H54 (cell line): ENCODE results near the gene EXOC5.

Experiments
- DNase-seq: peaks from one replicate; pipeline ENCODE4 v3.0.0; 2011; ENCODE audit warnings: low spot score, mixed read lengths; ENCODE audit not compliant: insufficient read length
- FAIRE-seq: peaks from 3 replicates; lab custom pipeline; 2011; peaks lifted over from hg19 to GRCh38; lab: Jason Lieb, UNC
- POLR2A ChIP-seq: IDR thresholded peaks from 2 replicates; pipeline ENCODE4 v1.6.1; 2011; ENCODE audit warnings: low read depth, mild to moderate bottlenecking, low read length

EXOC5 gene

DNA sequence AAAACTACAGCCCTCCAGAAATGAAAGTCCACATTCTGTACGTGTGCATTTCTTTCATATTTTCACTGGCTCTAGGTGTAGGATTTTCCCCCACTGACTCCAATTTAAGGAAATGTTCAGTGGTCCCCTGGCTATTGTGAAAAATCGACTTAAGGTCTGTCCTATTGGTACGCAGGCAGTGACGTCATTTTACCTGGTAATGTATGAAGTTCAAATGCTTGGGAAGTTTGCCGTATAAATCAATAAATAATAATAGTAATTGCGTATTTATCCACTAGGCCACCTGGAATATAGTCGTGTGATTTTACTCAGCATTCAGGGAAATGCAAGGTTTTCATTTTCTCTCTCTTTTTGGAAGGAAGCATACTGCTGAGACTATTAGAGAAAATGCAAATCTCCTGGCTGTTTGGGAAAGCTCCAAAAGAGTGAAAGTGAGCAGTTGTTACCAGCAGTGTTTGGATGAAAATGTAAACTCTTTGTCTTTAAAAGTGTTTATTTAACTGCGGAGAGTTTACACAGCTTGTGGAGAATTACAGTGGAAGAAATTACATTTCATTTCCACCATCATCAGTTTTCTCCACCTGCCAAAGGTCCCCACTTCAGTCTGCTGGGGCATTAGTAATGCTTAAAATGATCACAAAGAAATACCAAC lies 107.0 kb downstream of the EXOC5 start:
- DNase-seq: no peak
- no peak for TF ChIP-seq POLR2A
- FAIRE-seq: no peak

DNA sequence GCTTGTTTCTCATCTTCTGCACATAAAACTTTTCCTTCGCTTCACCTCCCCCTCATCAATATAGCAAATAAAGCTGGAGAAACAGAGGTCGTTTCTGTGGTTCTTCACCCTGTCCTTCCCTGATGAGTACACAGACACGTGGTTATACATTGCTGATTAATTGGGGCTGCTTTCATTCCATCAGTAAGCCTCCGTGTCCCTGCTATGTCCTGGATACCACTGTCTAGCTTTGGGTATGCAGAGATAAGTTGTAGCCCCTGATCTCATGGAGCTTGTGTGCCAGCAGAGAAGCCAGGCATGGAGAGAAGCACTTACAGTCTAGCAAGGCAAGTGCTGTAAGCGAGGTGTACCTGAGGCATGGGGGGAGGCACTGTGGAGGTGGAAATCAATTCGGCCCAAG lies 108.4 kb downstream of the EXOC5 start:
- no peak for FAIRE-seq
- TF ChIP-seq POLR2A: no peak
- DNase-seq: no peak

DNA sequence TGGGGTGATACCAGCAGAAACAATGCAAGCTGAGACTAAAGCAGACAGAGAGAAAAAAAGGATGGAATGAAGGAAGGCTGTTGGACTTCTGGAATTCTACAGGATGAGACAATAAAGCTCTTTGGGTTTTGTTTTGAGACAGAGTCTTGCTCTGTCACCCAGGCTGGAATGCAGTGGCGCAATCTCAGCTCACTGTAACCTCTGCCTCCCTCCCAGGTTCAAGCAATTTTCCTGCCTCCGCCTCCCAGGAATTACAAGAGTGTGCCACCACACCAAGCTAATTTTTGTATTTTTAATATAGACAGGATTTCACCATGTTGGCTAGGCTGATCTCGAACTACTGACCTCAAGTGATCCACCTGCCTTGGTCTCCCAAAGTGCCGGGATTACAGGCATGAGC lies 115.4 kb downstream of the EXOC5 start:
- DNase-seq (no peak), FAIRE-seq (no peak)
- no peak for TF ChIP-seq POLR2A
